ENCODE measurements around the gene ZNF836. TPM values are rescaled to one million over a fixed set of nuclear protein-coding genes. Genes with fewer than 3 reads are reported as not detected.

Gene ZNF836
- total RNA-seq, 2 experiments from 2014 or later: 17.3 to 18.0 TPM

DNA sequence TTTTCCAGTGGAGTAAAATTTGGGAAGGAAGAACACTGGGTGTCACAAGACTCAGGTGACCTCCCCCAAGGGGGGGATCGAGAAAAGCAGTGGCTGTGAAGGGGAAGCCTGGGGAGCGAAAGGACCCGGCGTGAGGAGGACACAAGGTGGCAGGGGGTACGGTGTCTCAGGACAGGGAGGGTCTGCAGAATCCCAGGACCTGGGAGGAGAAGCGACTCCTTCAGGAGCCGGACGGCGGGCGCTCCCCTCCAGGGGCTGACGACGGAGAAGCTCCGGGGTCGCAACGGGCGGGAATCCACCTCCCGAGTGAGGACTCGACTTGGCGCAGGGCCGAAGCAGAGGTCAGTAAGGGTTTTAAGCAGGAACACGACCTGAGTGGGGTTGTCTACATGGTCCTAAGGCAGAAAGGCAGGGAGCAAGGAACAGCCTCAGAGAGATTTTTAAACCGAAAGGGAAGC lies 529 bp downstream of the ZNF836 start:
- Mint-ChIP-seq H3K36me3 (ENCODE audit: low read depth) (peaks cover 44% of the 10 kb centered on the region), H3K4me3 (peak overlapping the region; percentile 87), H3K9me3 (peaks cover 26% of the 10 kb centered on the region), H3K27ac (peak overlapping the region; percentile 77), H3K27me3 (no peaks in the 10 kb centered on the region), H3K4me1 (peaks cover 28% of the 10 kb centered on the region)
- ChIA-PET POLR2A (interaction anchor here (1.3 to 4.0 kb wide), 2 partner anchors 16 to 18 kb away, joined by 3 to 43 read pairs; partner anchors contain the start of gene PPP2R1A), CTCF (interaction anchor here (1.7 kb wide), 1 partner anchor 19 kb away, joined by 6 read pairs; the partner anchor contains the start of gene PPP2R1A)
- peak; percentile 20 for DNase-seq

- ChIA-PET CTCF (no interaction called here), POLR2A (interaction anchor here (1.3 to 4.0 kb wide), 2 partner anchors 17 to 19 kb away, joined by 3 to 43 read pairs; partner anchors contain the start of gene PPP2R1A)
- DNase-seq: no peak
- no peaks in the 10 kb centered on the region for H3K27me3 Mint-ChIP-seq
- H3K27ac Mint-ChIP-seq: peak overlapping the region; percentile 77
- H3K9me3 Mint-ChIP-seq: peaks cover 25% of the 10 kb centered on the region
- H3K4me3 Mint-ChIP-seq: peak overlapping the region; percentile 87
- peaks cover 28% of the 10 kb centered on the region for H3K4me1 Mint-ChIP-seq
- peaks cover 49% of the 10 kb centered on the region for H3K36me3 Mint-ChIP-seq (ENCODE audit: low read depth)
Measured at GRCh38 chr19:52170304-52170703, 1.1 kb downstream of the ZNF836 start.

DNA sequence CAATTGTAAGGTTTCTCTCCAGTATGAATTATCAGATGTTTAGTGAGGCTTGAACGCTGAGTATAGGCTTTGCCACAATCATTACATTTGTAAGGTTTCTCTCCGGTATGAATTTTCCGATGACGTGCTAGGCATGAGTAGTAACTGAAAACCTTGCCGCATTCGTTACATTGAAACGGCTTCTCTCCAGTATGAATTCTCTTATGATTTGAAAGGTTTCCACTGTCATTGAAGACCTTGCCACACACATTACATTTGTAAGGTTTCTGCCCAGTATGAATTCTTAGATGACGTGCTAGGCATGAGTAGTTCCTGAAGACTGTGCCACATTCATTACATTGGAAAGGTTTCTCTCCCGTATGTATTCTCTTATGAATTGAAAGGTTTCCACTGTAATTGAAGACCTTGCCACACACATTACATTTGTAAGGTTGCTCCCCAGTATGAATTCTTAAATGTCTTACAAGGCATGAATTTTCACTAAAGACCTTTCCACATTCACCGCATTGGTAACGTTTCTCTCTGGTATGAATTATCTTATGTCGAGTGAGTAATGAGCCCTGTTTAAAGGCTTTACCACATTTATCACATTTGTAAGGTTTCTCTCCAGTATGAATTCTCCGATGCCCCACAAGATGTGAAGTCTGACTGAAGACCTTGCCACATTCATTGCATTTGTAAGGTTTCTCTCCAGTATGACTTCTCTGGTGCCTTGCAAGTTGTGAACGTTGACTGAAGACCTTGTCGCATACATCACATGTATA lies 15.6 kb downstream of the ZNF836 start:
- Mint-ChIP-seq H3K9me3 (peaks cover 71% of the 10 kb centered on the region), H3K4me3 (no peak overlapping the region), H3K27ac (no peak overlapping the region), H3K4me1 (no peaks in the 10 kb centered on the region), H3K27me3 (no peaks in the 10 kb centered on the region), H3K36me3 (ENCODE audit: low read depth) (peaks cover 74% of the 10 kb centered on the region)
- CTCF ChIA-PET: no interaction called here
- POLR2A ChIA-PET: no interaction called here
- no peak for DNase-seq

DNA sequence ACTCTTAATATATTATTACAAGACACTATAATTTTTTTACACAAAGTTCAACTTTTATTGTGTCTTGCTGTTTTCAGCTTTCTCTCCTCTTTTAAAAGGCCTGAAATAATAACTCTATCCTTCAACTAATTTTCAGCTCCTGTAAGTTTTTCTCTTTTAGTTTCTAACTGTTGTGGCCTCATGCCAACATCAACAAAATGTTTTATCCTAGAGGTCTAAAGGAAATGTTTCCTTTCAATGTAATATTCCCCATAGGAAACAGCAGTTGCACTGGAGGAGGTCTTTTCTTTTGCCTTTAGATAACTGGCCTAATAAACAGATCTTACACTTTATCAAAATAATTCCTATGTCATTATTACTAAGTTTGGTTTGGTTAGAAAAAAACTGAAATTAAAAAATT lies 23.2 kb downstream of the ZNF836 start:
- no peak for DNase-seq
- Mint-ChIP-seq H3K4me3 (no peak overlapping the region), H3K27me3 (no peaks in the 10 kb centered on the region), H3K9me3 (peaks cover 47% of the 10 kb centered on the region), H3K4me1 (no peaks in the 10 kb centered on the region), H3K36me3 (ENCODE audit: low read depth) (peaks cover 13% of the 10 kb centered on the region), H3K27ac (no peak overlapping the region)
- ChIA-PET POLR2A (no interaction called here), CTCF (no interaction called here)

DNA sequence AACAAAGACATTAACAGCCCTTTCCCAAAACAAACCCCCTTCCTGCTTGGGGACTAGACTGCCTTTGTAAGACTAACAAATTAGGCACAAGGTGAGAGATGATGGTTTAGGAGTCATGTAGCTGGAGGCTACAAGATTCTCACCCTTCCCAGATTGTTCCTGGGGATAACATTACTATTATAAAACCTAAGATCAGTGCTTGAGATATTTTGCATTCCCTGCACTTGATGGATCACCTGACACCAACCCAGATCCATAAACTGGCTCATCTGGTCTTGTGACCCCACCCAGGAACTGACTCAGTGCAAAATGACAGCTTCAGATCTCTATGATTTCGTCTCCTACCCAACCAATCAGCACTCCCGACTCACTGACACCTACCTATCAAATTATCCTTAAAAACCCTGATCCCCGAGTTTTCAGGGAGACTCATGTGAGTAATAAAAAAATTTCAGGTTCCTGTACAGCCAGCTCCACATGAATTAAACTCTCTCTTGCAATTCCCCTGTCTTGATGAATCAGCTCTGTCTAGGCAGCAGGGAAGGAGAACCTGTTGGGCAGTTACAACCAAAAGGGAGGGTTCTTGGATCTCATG lies 29.3 kb downstream of the ZNF836 start:
- Mint-ChIP-seq H3K27ac (no peak overlapping the region), H3K4me1 (peaks cover 21% of the 10 kb centered on the region), H3K27me3 (no peaks in the 10 kb centered on the region), H3K4me3 (no peak overlapping the region), H3K36me3 (ENCODE audit: low read depth) (peaks cover 22% of the 10 kb centered on the region), H3K9me3 (peaks cover 36% of the 10 kb centered on the region)
- ChIA-PET POLR2A (no interaction called here), CTCF (no interaction called here)
- no peak for DNase-seq

GRCh38 chr19:52141203-52141602 lies 30.2 kb downstream of the ZNF836 start:
- H3K4me3 Mint-ChIP-seq: no peak overlapping the region
- no peak overlapping the region for H3K27ac Mint-ChIP-seq
- H3K9me3 Mint-ChIP-seq: peaks cover 35% of the 10 kb centered on the region
- no peak for DNase-seq
- H3K4me1 Mint-ChIP-seq: peaks cover 21% of the 10 kb centered on the region
- peaks cover 29% of the 10 kb centered on the region for H3K36me3 Mint-ChIP-seq (ENCODE audit: low read depth)
- H3K27me3 Mint-ChIP-seq: no peaks in the 10 kb centered on the region
- POLR2A ChIA-PET: interaction anchor here (1.3 kb wide), 1 partner anchor 36 kb away, joined by 3 read pairs; no protein-coding TSS in a partner anchor
- CTCF ChIA-PET: interaction anchor here (1.2 to 2.0 kb wide), 2 partner anchors 48 to 96 kb away, joined by 7 to 8 read pairs; partner anchors contain the start of gene PPP2R1A

GRCh38 chr19:52140032-52140710 lies 31.2 kb downstream of the ZNF836 start:
- H3K4me1 Mint-ChIP-seq: peaks cover 21% of the 10 kb centered on the region
- H3K9me3 Mint-ChIP-seq: peaks cover 37% of the 10 kb centered on the region
- H3K27me3 Mint-ChIP-seq: no peaks in the 10 kb centered on the region
- DNase-seq: no peak
- POLR2A ChIA-PET: interaction anchor here (1.0 to 2.5 kb wide), 4 partner anchors 31 to 92 kb away, joined by 3 to 6 read pairs (median 5); partner anchors contain the start of genes PPP2R1A, ZNF432 and ZNF836
- H3K27ac Mint-ChIP-seq: peak overlapping the region; percentile 83
- CTCF ChIA-PET: interaction anchor here (1.2 to 2.0 kb wide), 2 partner anchors 49 to 97 kb away, joined by 7 to 8 read pairs; partner anchors contain the start of gene PPP2R1A
- peak overlapping the region; percentile 88 for H3K4me3 Mint-ChIP-seq
- H3K36me3 Mint-ChIP-seq (ENCODE audit: low read depth): peaks cover 37% of the 10 kb centered on the region

DNA sequence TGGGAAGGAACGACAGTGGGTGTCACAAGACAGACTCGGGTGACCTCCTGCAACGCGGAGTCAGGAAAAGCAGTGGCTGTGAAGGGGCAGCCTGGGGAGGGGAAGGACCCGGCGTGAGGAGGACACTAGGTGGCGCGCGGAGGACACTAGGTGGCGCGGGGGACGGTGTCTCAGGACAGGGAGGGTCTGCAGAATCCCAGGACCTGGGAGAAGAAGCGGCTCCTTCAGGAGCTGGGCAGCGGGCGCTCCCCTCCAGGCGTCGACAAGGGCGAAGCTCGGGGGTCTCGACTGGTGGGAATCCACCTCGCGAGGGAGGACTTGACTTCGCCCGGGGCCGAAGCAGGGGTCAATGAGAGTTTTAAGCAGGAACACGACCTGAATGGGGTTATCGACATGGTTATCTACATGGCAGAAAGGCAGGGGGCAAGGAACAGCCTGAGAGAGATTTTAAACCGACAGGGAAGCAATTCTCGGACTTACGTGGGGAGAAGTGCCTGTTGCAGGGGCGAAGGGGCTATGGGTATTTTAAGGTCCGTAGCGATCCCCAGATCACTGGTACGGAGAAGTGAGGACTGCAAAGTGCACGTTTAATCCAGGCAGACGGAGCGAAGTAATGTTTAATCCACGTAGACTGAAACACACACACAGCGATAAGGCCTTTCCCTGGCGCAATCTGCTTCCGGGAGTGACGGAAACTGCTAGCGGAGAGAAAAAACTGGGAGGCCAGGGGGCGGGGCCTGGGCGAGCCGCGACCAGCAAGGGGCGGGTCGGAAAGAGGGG lies 32.0 kb downstream of the ZNF836 start, which contains the start of gene ZNF616:
Gene ZNF616 (minus strand): TSS at position 687 of the 780 bp plus-strand sequence. CDS start 9,426 bp downstream, outside the sequence.
- Mint-ChIP-seq H3K9me3 (peaks cover 38% of the 10 kb centered on the region), H3K4me1 (peaks cover 21% of the 10 kb centered on the region), H3K27me3 (no peaks in the 10 kb centered on the region), H3K27ac (peak within 1 kb of the TSS; percentile 83), H3K36me3 (ENCODE audit: low read depth) (peaks cover 43% of the 10 kb centered on the region), H3K4me3 (peak within 1 kb of the TSS; percentile 88)
- DNase-seq: peak; percentile 97
- ChIA-PET POLR2A (interaction anchor here (1.3 to 2.5 kb wide), 6 partner anchors 38 to 100 kb away, joined by 3 to 6 read pairs (median 4); partner anchors contain the start of genes PPP2R1A and ZNF432), CTCF (interaction anchor here (1.5 to 2.0 kb wide), 3 partner anchors 50 to 98 kb away, joined by 4 to 9 read pairs (median 8); partner anchors contain the start of gene PPP2R1A)

GRCh38 chr19:52138983-52139251 lies 32.5 kb downstream of the ZNF836 start:
- peak overlapping the region; percentile 88 for H3K4me3 Mint-ChIP-seq
- DNase-seq: no peak
- H3K4me1 Mint-ChIP-seq: peaks cover 21% of the 10 kb centered on the region
- H3K9me3 Mint-ChIP-seq: peaks cover 42% of the 10 kb centered on the region
- H3K27me3 Mint-ChIP-seq: no peaks in the 10 kb centered on the region
- ChIA-PET CTCF (interaction anchor here (1.5 to 1.9 kb wide), 2 partner anchors 60 to 98 kb away, joined by 4 to 9 read pairs; no protein-coding TSS in a partner anchor), POLR2A (interaction anchor here (0.6 to 2.5 kb wide), 5 partner anchors 69 to 101 kb away, joined by 3 to 6 read pairs (median 3); partner anchors contain the start of gene ZNF432)
- H3K36me3 Mint-ChIP-seq (ENCODE audit: low read depth): peaks cover 47% of the 10 kb centered on the region
- H3K27ac Mint-ChIP-seq: peak overlapping the region; percentile 83

DNA sequence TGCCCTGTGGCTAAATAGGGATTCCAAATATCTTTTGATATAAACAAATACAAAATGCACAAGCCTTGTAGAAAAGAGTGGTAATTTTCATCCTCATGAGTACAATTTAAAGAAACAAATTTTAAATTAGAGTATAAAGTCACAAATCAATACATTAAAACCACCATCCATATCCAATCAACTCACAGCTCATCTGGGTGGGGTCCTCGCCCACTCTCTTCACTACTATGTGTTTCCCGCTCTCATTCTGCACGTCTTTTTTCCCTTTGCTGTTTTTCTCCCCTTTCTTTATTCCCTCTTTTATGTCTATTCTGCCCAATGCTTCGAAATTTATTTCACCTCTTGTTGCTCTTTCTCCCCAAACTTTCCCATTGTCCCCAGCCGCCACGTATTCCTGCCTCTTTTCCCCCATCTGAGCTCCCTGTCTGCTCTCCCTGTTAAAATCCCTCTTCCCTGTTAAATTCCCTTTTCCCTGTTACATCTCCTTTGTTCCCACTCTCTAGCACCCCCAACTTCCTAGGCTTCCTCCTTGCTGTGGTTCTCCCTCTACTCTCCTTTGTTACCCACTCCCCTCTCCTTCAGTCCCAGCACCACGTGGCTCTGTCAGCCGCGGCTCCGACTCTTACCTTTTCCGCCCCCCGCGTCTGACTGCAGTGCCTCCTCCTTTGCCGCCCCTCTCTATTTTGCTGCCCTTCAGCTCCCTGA lies 33.0 kb downstream of the ZNF836 start:
- ChIA-PET CTCF (interaction anchor here (1.0 to 1.9 kb wide), 4 partner anchors 26 to 99 kb away, joined by 3 to 9 read pairs (median 4); no protein-coding TSS in a partner anchor), POLR2A (interaction anchor here (0.6 to 2.5 kb wide), 5 partner anchors 69 to 102 kb away, joined by 3 to 6 read pairs (median 3); partner anchors contain the start of gene ZNF432)
- H3K9me3 Mint-ChIP-seq: peaks cover 45% of the 10 kb centered on the region
- H3K27ac Mint-ChIP-seq: peak overlapping the region; percentile 83
- peaks cover 52% of the 10 kb centered on the region for H3K36me3 Mint-ChIP-seq (ENCODE audit: low read depth)
- DNase-seq: no peak
- peak overlapping the region; percentile 88 for H3K4me3 Mint-ChIP-seq
- peaks cover 21% of the 10 kb centered on the region for H3K4me1 Mint-ChIP-seq
- H3K27me3 Mint-ChIP-seq: no peaks in the 10 kb centered on the region

DNA sequence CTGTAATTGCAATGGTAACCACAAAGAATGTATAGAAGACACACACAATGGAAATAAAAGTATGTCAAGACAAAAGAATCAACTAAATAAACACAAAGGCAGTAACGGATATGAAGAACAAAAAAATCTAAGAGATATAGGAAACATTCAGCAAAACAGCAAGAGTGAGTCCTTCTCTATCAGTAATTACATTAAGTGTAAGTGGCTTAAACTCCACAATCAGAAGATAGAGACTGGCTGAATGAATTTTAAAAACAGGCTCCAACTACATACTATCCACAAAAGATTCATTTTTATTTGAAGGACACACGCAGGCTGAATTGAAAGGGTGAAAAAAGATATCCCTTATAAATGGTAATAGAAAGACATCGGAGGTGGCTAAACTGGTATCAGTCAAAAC lies 51.1 kb downstream of the ZNF836 start:
- no peaks in the 10 kb centered on the region for H3K4me1 Mint-ChIP-seq
- peaks cover 71% of the 10 kb centered on the region for H3K9me3 Mint-ChIP-seq
- no peak for DNase-seq
- peaks cover 89% of the 10 kb centered on the region for H3K36me3 Mint-ChIP-seq (ENCODE audit: low read depth)
- POLR2A ChIA-PET: no interaction called here
- H3K27me3 Mint-ChIP-seq: no peaks in the 10 kb centered on the region
- CTCF ChIA-PET: no interaction called here
- no peak overlapping the region for H3K27ac Mint-ChIP-seq
- H3K4me3 Mint-ChIP-seq: no peak overlapping the region
